ENCODE measurements around the gene UQCRC1.

Gene UQCRC1

DNA sequence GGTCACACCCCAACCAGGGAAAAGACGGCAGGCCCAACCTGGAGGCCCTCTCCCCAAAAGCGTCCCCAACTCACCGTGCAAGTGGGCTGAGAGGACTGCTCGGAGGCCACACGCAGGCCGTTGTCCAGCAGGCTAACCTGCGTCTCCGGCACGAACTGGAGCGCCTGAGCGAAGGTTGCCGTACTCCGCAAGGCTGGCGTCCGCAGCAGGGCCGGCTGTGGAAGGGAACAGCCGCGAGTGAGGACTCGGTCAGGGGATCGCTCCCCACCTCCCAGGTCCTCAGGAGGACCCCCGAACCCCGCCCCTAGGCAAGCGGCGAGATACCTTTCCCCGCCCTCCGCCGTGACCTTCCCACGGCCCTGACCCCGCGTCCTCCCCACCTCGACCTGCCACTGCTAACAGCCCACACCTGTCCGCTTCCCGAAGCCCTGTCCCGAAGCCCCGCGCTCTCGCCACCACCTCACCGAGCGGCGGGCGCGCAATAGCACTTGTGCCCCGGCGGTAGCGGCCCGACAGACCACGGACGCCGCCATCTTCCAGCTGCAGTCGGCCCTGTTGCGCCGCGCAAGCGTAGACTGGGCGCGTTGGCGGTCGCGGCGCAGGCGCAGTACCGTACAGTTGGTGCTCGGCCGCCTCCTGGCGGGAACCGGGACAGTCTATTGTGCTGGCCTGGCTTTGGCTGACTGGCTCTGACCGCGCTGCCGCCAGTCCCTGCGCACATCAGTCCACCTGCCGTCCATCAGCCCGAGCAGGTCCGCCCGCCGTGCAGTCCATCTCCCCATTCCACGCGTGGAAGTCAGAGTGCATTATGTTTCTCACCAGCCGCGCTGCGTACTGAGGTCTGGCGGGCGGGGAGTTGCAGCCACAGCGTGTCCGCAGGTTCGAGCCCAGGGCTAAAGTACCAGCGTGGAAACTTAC, at the start of gene UQCRC1:
TSS of gene UQCRC1 (minus strand) at position 559 of the 918 bp plus-strand sequence. CDS start at position 533, 26 bp downstream.
- DNase-seq, result peak; percentile 46

DNA sequence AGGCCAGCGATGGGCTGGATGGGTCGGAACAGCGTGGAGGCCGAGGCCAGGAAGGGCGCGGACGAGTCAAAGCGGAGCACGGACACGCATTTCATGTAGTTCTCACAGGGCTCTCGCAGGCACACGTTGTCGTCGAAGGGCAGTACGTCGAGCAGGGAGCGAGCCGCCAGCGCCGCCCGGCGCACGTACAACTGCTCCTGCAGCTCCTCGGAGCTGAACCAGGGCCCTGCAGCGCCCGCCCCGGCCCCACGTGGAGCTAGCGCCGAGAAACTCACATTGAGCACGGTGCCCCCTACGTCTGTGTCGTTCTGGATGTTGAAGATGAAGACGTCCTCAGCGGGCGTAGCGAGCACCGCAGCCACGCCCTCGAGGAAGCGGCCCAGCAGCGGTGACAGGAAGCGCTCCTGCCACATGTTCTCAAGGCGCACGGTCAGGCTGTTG, 47.4 kb upstream of the UQCRC1 start:
- DNase-seq, result no peak

DNA sequence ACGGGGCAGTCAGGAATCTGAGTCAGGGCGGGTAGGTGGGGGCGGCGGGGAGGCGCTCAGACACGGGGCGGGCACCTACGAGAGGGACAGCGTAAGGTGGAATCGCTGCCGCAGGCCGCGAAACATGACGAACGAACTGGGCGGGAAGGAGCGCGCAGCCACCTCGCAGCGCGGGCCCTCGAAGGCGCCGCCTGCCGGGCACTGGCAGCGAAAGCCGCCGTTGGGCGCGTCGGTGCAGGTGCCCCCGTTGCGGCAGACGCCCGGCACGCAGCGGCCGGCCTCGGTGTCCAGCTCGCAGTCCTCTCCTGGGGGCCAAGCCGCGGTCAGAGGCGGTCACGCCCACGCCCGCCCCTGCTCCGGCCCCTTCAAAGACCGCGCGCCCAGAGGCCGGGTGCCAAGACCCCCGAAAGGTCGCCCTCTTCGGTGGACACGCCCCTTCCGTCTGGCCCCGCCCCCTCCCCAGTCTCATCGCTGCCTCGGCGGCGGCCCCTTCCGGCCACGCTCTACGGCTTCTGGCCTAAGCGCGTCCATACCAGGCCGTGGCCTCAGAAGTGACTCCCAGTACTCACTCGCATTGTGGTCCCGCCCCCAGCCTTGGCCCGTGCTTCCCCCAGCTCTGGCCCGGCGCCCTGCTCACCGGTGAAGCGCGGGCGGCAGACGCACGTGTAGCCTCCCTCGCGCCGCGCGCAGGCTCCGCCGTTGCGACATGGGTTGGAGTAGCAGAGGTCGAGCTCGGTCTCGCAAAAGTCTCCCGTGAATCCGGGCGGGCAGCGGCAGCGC, 46.8 kb upstream of the UQCRC1 start:
- no peak for DNase-seq

DNA sequence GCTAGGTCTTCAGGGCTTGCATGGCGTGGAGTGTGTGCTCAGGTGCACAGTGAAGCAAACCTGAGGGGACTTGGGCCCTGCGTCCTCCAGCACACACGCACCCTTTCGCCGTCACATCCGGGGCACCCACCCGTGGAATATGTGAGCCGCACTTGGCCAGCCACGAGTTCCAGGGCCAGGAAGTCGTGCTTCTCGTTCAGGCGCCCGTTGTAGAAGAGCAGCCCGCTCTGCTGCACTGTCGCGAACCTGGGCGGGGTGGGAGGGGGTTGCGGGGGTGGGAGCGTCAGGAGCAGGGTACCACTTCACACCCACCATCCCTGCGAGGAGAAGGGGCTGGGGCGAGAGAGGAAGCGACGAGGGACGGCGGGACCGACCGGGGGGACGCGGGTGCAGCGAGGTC, 46.2 kb upstream of the UQCRC1 start:
- no peak for DNase-seq

GRCh38 chr3:48655063-48655462, 45.6 kb upstream of the UQCRC1 start:
- DNase-seq, result no peak

- no peak for DNase-seq
Observed at GRCh38 chr3:48652923-48653715, 43.7 kb upstream of the UQCRC1 start.

GRCh38 chr3:48651771-48652170, 42.3 kb upstream of the UQCRC1 start:
- DNase-seq, result no peak

GRCh38 chr3:48650723-48651122, 41.3 kb upstream of the UQCRC1 start:
- no peak for DNase-seq

- no peak for DNase-seq
Observed at GRCh38 chr3:48648188-48648850, 38.9 kb upstream of the UQCRC1 start.

GRCh38 chr3:48647714-48648113, 38.3 kb upstream of the UQCRC1 start:
- DNase-seq, result no peak

- DNase-seq, result no peak
Observed at GRCh38 chr3:48644898-48645760, 35.7 kb upstream of the UQCRC1 start.

GRCh38 chr3:48642605-48643004, 33.2 kb upstream of the UQCRC1 start:
- DNase-seq, result no peak

DNA sequence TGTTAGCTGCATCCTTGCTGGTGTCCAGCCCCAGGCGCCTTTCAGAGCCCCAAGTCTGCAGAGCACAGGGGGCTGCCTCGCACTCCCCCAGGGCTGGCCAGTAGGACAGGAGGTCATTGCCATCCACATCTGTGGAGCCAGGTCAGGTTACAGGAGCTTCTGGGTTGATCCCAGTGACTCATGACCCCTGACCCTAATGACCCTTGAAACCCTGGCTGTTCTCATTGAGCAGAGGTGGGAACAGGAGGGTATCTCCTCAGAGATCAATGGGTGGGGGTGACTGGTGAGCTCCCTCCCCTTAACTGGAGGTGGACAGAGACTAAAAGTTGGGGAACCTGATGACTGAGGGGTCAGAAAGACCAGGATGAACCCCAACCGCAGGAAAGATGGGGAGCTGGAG, 31.9 kb upstream of the UQCRC1 start:
- DNase-seq, result no peak

DNA sequence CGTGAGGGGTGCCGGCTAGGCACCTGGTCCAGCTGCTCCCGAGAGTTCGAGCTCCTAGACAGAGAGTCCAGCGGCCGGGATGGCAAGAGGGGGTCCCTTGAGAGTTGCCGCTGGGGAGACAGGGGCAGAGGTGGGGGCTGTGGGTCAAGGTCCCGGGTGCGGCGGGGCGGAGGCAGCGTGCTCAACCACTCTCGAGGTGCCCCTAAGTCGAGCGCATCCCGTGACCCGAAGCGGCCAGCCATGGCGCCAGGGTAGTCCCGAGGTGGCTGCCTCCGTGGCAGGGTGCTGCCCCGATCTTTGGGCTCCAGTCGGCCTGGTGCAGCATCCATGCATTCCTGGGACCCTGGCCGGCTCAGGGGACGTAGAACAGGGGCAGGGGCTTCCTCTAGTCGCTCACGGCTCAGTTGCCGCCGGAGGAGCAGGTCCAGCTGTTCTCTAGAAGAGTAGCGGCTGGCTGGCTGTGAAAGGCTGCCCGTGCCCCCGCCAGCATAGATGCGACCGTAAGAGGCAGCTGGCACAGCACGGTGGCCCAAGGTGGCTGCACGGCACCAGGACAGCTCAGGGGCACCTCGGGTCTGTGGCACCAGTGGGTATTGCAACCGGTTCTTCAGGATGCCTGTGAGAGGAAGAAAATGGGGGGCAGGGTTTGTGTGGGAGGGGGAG, 30.6 kb upstream of the UQCRC1 start:
- no peak for DNase-seq

DNA sequence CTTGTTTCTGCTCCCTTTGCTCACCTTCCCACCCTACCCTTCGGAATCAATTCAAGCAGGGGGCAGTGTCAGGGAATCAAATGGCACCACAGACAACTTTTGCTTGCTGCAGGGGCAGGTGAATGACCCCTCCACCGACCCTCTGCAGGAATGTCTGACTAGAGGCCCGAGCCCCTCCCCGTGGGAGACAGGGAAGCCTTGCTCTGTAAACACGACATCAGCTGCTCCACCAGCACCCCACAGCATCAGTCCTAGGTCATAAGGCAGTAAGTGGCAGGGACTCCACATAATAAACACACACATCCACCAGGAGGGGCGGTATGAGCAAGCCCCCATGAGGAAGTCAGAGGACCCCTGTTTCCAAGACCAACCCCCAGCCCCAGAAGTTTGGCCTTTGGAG, 27.9 kb upstream of the UQCRC1 start:
- no peak for DNase-seq

DNA sequence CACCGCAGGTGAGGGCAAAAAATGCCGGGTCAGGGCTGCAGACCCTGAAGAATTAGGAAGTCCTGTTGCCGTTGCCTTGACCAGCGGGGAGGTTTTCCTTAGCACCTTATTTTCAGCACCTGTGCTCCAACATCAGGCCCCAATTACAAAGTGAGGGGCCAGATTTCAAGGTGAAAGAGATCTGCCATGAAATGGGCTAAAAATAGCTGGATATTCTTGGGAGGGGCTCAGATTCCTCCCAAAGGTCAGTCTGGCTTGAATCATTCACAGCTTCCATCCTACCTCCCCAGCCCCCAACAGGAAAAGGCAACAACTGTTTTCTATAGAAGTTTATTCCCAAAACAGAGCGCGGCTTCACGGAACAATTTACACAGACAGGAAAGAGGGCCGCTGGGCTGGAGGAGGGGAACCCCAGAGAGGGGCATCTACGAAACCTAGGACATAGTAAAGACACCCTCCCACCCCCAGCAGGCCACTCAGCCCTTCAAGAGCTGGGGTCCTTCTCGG, 26.8 kb upstream of the UQCRC1 start:
- DNase-seq, result no peak

GRCh38 chr3:48635222-48636021, 26.0 kb upstream of the UQCRC1 start, which contains the start of gene SLC26A6:
Gene SLC26A6, minus strand, starts transcription at chr3:48635461. Its CDS starts 68 bp downstream, at chr3:48635393.
- DNase-seq, result peak; percentile 57

GRCh38 chr3:48634661-48635221, 25.3 kb upstream of the UQCRC1 start:
- no peak for DNase-seq

- DNase-seq, result no peak
Observed at GRCh38 chr3:48633743-48634142, 24.3 kb upstream of the UQCRC1 start.

Measured in NCI-H1417 treated with DMSO at 0.1 percent for 48 hours (cell line).